Fibroblast of lung (primary cell): ENCODE measurements around the gene SAMD13.

Experiments
- CTCF ChIP-seq, 2 donors: IDR thresholded peaks in 1 of 2; conservative IDR thresholded peaks in 1 of 2; 1 replicate in 1 of 2; 2 replicates in 1 of 2; pipeline ENCODE4 v1.5.1; 2011 to 2012; ENCODE audit warnings: low read length in 2 of 2, control low read depth in 1 of 2, inconsistent platforms in 1 of 2, low read depth in 1 of 2, mild to moderate bottlenecking in 1 of 2
- EZH2 ChIP-seq: IDR thresholded peaks from 2 replicates; pipeline ENCODE4 v1.5.1; 2012; ENCODE audit warnings: low read length, control low read depth, mild to moderate bottlenecking; ENCODE audit errors: missing control alignments

- no peak for TF ChIP-seq CTCF (conservative IDR thresholded peaks at IDR 0.05 in 1 of 2, IDR thresholded peaks at IDR 0.05 in 1 of 2; ENCODE audit: low read depth in 1 of 2, low read length in 2 of 2)
- no peak for TF ChIP-seq EZH2
These were observed 45.9 kb upstream of the SAMD13 start for GRCh38 chr1:84255582-84255981.
